ENCODE data around the gene DNAJC12.
"Not testable (repeated sequence)": the region's sequence is repeated elsewhere in the genome, so short reads cannot be mapped to it uniquely, and the experiment has no call there.

Gene DNAJC12

DNA sequence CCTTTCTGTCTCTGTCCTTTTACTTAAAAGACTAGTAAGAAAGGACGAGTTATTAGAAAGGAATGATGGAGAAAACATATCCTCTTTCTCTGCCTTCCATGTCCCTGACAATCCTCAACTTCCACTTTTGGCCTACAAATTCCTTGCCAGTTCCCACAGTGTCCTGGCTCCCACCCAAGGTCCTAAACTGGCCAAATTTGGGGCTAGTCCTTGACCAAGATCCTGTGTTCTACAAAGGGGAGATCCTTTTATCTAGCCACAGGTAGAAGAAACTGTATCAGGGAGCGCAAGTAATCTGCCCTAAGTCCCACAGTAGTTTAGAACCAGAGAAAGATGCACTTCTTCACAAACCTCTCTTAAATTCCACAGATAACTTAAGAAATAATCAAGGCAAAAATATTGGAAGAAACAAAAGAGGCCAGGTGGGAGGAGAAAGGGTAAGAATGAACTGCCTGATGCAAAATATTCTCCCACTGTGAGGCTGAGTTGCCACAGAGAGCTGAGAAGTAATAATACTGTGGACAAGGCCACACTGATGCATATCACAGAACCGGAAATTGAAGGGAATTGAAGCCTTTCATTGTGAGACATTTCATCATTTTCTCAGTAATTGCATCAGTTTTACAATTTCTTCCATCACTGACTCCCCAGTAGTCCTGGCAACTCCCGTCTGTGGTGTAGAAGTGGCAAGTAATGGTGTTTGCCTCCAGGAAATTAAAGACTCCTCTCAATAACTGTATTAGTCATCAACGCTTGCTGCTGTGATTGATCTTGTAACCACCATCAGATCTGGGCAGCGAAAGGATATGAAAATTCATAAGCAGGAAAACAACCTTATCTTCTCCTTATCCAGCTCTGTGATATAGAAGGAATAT is 47.2 kb downstream of the DNAJC12 start:
- no peak for DNase-seq

DNA sequence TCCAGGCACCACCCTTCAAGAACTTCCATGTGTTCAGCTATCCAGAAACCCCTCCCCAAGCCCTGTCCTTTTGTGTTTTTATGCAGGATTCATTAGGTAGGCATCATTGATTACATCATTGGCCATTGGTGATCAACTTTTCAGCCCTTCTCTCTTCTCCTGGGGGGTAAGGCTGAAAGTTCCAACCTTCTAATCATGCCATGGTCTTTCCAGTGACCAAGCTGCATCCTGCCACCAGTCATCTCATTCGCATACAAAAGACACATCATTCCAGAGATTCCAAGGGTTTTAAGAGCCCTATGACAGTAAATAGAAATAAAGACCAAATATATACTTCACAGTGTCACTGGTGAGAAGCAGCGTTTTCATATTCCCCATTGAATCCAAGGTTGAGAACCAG is 48.2 kb downstream of the DNAJC12 start:
- DNase-seq: no peak

DNA sequence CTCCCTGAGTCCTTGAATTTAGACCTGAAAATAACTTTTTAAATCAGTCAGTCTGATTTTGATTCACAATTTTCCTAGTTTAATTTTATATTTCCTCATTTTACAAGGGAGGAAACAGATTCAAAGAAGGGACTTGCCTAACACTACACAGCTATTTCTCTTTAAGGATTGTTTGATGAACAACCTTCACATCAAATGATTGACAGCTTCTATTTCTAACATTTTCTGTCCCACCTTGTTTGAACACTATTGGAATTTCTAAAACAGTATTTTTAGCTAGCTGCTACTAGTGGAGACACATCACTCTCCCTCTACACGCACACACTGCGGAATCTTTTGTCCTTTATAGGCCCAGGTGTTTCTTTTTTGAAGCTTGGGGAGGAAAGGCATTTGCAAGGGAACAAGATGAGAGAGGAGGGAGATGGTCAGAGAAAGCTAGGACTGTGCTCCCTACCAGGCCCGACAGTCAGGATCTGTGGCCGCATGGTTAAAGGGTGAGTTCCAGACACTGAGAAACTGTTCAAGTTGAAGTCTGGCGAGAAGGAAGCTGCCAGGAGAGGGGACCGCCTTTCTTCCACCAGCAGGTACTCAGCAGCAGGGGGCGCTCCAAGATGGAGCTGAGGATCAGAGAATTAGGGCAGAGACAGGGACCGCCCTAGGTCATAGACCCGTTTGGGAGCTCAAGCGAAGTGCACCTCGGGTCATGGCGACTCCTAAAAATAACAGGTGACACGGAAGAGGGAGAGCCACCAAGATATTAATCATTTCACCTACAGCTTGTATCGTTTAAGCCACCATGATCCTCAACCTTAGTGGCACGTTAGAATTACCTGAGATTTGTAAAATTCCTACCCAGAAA is 49.7 kb downstream of the DNAJC12 start:
- DNase-seq: no peak

DNA sequence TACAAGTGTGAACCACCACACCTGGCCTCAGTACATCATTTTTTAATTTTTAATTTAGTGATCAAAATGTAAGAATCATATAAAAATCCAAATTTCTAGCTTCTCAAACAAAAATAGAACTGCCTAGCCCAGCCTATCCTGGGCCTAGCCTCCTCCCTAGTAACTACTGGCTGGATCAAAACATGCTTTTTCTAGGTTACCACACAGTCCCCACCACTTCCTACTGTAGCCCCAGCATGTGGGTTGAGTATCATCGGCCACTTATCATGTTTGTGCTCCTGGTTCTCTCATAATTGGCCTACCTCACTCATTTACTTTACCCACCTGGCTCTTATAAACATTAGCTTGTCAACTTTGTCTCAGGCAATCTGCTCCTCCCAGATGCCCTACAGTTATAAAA is 52.9 kb downstream of the DNAJC12 start:
- no peak for DNase-seq

DNA sequence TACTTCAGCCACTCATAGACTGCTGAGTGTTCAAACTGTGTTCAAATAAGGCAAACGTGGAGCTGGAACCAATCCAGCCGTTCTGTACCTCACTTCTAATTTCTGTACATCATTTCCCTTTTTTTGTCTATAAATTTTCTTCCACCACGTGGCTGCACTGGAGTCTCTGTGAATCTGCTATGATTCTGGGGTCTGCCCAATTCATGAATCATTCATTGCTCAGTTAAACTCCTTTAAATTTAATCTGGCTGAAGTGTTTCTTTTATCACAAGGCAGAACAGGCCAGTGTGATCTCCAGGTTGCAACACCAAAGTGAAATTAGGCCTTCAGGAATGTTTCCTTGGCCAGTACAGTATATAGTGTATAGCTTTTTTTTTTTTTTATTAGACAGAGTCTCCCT is 53.5 kb downstream of the DNAJC12 start:
- DNase-seq: no peak

DNA sequence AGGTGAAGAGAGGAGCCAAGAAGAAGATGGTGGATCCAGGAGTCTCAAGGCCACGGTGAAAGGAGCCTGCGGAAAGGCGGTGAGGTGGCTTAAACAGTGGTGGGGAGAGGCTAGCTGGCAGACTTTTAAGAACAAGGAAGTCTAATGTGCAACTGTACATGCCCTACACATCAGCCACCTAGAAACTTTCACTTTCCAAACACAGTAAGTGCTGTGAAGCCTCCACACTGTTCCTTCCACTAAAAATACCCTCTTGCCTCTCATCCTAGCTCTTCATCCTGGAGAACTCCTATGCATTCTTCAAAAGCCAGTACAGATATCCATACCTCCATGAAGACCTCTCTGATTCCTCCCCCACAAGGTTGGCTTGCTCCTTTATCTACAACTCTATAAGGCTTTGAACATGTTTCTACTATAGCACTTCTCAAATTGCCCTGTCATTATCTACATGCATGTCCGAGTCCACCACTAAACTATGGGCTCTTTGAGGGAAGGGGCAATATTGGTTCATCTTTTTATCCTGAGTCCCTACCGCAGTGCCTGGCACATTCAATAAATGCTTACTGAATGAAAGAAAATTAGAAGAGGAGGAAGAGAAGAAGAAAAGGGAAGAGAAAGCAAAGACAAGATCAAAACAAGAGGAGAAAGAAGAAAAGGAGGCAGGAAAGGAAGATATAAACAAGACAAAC is 54.2 kb downstream of the DNAJC12 start:
- DNase-seq: no peak

DNA sequence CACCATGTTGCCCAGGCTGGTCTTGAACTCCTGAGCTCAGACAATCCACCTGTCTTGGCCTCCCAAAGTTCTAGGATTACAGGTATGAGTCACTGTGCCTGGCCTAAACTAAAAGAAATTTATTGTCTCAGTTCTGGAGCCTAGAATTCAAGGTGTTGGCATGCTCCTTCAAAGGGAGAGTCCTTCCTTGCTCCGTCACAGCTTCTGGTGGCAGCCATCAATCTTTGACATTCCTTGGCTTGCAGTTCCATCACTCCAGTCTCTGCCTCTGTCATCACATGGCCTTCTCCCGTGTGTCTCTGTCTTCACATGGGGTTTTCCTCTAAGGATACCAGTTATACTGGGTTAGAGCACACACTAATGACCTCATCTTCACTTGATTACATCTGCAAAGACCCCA is 55.5 kb downstream of the DNAJC12 start:
- DNase-seq: no peak

DNA sequence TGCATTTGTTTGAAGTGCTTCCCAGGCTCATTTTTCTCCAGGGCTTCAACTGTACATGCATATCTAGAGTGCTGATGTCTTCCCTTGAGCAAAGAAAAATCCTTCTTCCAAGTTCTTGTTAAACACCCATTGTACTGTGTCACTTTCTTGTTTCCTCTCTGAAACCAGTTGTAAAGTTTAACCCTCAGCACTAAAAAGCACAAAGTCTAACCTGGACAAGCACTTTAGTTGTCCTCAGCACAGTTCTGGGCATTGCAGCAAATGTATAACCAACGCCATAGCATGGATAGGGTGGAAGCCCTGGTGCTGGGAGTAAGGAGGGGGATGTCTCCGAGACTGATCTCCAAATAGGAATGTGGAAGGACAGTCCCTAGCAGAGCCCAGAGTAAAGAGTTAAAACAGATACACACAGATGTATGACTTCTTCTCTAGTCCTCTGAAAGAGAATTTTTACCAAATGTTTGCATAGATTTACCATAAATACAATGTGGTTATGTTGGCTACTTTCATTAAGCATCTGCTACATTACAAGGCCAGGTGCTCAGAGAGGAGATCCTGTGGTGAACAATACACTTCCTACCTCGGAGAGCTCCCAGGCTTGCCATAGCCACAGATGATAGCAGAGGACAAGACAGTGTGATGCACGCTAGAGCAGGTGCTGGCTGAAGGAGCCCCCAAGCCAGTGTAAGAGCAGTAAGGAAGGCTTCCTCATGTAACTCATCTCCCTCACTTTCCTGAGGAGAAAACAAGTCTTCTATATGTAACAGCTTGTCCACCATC is 57.0 kb downstream of the DNAJC12 start:
- no peak for DNase-seq

DNA sequence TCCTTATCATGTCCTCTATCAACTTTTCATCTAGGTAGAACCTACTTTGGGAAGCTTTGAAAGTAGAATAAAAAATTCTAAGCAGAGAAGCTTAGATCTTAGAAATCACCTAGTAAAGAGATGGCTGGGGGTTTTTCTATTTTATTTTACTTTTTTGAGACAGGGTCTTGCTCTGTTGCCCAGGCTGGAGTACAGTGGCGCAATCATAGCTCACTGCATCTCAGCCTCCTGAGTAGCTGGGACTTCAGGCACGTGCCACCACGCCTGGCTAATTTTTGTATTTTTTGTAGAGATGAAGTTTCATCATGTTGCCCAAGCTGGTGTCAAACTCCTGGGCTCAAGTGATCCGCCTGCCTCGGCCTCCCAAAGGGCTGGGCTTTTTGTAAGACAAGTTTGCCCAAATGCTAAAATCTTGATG is 57.8 kb downstream of the DNAJC12 start:
- DNase-seq: not testable (repeated sequence)

DNA sequence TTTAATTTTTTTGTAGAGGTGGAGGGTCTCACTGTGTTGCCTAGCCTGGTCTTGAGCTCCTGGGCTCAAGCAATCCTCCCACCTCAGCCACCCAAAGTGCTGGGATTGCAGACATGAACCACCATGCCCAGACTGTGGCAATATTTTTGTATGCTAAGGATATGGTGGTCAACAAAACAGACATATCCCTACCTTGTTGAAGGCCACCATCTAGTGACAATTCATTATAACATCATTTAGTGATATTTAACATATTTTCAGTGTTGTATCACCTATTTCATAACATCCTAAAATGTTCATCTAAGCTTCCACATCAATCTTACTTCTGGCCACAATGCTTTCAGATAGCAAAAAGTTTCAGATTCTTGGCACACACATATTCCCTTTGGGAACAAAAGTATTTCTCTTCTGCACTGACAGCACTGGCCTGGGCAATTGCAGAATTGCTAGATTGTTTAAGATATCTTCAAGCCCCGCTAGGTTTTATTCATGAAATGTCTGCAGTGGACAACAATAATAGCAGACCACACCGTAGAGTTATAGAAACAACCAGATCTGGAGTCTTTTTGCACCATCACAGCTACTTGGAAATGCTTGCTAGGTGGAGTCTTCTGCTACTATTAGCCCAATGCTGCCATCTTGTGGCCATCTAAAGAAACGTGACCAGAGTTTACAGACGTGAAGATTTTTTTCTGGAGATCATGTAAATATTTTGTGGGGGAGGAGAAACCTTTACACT is 58.4 kb downstream of the DNAJC12 start:
- DNase-seq: peak; percentile 60

DNA sequence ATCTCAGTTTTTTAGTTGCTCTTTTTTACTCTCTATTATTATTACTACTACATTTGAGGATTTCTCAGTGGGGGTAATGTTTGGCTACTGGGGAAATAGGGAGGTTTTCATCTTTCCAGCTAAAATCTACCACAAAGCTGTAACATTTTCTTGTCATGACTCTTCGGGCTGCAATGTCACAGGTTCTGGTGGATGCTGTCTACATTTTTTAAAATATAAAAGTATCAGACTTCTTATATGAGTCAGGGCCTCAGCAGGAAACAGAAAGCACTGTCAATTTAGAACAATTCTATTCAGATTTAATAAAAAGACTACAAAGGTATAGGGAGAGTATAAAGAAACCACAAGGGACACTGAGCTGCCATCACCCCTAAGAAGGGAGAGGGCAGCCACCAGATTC is 61.6 kb downstream of the DNAJC12 start:
- no peak for DNase-seq

DNA sequence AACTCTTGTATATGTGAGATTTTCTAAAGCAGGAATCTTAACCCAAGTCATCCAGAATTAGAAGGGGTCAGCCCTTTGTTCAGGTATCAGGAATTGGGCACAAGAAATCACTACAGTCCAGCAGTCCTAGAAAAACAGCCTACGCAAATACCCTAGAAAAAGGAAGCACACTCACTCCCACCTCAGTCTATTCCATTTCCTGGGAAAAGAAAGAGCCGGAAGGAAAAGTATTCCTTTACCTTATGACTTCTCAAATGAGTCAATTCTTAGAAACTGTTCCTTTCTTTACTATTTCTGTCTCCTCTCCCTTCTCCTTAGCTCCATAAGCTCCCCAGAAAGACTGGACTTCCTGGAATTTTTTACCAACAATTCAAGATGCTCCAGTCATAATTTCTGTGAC is 62.7 kb downstream of the DNAJC12 start:
- no peak for DNase-seq

DNA sequence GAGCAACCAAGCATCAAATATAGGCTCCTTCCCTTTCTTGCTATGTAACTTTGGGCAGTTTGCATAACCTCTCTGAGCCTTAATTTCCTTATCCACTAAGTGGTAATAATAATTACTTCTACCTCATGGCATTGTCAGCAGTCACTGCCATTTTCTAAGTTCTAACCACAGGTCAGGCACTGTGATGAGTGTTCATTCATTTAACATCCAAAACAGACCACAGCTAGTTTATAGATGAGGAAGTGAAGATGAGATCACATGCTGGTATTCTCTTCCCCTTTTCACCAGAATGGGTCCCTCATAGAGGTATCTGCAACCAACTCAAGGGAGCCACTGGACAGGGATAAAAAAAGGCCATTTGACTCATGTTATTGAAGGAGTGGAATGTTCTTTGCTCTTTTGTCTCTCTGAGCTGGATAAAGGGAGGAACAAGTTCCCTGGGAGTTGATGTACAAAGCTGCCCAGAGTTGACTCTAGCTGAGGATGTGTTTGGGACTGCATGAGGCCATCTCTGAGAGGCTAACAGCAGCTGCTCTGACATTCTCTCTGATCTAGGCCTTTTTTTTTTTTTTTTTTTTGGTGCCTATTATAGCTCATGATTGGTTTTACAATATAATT is 65.0 kb downstream of the DNAJC12 start:
- DNase-seq: no peak

DNA sequence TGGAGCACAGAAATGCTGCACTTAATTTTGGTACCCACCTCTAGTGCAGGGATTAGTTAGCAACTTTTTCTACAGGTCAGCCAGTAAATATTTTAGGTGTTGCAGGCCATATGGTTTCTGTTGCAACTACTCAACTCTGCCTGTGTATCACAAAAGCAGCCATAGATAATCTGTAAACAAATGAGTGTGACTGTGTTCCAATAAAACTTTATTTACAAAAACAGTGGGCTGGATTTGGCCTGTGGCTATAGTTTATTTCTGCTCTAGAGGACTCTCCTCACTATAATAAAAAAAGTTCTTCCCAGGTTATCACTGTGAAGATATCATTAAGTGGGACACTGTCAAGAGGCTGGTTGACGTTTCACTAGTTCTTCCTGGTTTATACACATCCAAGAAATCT is 65.8 kb downstream of the DNAJC12 start:
- DNase-seq: no peak

DNA sequence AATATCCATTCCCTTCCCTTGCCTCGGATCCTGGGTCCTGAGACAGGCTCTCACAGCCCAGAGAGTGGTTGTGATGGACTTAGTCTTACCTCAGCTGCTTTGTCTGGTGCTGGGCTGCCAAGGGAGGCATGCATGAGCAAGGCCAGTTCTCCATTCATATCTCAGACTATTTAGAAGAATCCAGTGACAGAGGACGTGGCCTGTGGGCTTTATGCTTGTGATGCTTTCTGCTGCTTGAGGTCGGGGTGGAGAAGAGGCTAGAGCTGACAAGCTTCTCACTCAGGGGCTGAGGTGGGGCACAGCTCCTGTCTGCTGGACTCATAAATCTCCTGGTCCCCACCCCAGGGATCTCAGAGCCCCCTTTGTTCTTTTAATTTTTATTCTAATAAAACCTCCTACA is 66.8 kb downstream of the DNAJC12 start:
- DNase-seq: no peak

DNA sequence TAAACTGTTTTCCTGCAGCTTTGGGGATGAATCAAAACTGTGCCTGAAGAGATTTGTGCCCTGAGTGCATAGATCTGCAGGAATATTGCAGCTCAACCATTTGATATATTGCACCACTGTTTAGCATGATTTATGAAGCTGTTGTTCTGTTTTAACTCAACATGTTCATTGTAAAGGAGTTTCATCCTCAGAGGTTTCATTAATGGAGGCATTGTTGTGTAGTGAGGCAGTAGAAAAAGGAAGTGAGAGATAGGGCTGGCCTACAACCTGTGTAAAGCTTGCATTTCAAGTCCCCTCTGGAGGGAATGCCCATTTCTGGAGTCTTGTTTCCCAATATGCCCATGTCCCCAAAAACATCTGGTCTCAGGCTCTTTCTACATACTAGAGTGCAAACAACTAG is 67.5 kb downstream of the DNAJC12 start:
- no peak for DNase-seq

DNA sequence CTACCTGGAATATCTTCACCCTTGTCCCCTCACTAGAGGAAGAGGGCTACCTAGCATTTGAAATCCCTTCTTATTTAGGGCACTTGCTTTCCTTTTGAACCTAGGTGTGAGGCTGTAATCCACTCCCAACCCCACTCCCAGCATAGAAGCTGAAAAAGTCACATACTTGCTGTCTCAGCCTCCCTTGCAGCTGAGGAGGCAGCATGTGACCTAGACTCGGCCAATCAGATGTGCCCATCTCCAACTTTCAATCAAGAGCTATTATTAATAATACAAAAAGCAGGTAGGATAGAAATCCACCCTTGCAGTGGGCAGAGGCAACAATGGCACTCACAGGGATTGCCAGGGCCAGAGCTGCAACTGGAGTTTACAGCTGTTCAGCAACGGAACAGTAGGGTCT is 70.7 kb downstream of the DNAJC12 start:
- no peak for DNase-seq

DNA sequence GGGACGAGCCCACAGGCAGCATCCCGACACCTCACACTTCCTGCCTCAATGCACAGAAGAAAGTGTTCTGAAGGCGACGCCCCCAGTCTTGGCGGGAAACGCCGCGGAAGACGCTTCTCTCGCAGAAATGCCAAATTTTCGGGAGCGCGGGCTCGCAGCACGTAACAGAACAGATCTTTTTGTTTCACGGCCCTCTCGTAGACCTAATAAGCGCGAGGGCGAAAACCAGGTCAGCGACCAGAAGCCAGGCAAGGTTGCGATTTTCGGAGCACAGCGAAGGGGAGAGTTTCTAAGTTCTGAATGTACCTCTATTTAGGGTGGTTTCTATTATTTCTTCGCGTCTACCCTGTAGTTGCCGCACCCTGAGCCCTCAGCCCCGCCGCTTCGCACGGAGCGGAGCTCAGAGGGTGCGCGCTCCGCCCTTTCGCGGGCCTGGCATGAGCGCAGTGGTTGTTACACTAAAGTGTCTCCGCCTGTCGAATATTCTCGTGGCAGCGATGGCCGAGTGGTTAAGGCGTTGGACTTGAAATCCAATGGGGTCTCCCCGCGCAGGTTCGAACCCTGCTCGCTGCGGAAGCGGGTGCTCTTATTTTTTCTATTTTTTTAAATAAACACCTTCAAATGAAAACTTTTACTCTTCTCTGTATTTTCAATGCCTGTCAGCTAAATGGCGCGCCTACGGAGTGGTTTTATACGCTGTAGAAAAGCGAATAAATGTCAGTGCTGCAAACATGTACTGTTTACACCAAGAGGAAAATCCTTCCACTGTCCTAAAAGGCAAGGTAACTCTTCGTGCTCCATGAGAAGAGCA is 73.8 kb downstream of the DNAJC12 start:
- DNase-seq: peak; percentile 91

DNA sequence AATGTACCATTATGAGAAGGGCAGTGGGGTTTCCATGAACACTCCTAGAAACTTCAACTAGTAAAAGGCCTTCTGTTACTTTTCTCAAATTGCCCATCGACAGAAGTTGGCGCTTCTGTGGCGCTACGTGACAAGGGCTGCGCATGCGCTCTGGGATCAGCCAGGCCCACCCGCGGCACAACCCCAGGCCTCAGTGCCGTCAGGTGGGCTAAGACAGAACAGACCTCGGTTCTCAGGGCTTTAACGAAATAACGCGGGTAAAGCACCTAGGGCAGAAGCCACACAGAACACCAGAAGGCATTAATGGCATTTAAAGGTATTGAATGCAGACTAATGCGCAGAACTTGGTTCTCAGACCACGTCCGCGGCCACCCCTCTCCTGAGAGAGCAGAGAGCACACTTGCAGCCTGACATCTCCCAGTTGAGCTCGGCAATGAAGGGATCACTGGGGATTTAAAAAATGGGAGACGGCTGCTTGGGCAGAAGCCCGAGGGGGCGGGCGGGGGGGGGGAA is 74.4 kb downstream of the DNAJC12 start:
- peak; percentile 75 for DNase-seq

DNA sequence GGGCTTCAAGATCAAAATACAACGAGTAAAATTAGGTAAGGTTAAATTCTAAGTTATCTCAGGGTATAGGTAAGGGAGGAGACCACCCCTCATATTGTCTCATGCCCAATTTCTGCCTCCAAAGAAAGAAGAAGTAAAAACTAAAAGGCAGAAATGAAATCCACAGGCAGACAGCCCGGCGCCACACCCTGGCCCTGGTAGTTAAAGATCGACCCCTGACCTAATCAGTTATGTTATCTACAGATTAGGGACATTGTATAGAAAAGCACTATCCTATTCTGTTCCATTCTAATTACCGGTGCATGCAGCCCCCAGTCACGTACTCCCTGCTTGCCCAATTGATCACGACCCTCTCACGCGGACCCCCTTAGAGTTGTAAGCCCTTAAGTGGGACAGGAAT is 75.4 kb downstream of the DNAJC12 start:
- not testable (repeated sequence) for DNase-seq
